ENCODE results near the gene PIM3.

PIM3 gene

DNA sequence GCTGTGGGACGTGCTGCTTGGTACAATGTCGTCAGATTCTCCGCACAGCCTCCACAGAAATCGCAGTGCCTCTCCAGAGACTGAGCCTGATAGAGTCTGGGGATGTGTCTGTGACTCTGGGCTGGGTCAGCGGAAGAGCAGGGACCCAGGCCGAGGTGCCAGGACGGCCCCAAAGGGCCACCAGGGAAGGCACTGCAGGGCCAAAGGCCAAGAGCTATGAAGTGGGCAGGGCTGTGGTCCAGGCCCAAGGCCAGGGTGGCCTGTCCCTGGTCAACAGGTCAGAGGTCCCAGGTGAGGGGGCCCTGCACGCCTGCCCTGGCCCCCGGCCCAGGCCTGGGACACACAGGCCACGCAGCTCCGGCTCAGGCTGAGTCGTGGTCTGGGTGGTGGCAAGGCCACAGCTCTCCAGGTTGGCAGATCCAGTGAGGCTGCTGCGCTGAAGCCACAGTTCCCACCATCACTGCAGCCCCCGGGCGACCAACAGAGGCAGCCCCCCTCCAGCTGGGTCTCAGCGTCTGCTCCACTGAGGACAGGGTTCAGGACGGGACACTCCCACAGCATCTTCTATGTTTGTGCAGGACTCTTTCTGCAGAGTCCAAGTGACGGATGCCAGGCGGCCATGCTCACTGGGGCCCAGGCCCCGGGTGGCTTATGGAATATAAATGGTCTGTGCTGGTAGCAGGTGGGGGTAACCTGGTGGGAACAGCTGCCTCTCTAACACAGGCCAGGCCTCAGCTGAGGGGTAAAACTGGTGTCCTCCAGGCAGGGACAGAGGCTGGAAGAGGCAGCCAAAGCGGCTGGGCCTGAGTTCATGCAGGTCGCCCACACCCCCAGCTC lies 4.8 kb upstream of the PIM3 start:
- no peak for DNase-seq (ENCODE audit: low read depth)
- TF ChIP-seq, protein P1, sequence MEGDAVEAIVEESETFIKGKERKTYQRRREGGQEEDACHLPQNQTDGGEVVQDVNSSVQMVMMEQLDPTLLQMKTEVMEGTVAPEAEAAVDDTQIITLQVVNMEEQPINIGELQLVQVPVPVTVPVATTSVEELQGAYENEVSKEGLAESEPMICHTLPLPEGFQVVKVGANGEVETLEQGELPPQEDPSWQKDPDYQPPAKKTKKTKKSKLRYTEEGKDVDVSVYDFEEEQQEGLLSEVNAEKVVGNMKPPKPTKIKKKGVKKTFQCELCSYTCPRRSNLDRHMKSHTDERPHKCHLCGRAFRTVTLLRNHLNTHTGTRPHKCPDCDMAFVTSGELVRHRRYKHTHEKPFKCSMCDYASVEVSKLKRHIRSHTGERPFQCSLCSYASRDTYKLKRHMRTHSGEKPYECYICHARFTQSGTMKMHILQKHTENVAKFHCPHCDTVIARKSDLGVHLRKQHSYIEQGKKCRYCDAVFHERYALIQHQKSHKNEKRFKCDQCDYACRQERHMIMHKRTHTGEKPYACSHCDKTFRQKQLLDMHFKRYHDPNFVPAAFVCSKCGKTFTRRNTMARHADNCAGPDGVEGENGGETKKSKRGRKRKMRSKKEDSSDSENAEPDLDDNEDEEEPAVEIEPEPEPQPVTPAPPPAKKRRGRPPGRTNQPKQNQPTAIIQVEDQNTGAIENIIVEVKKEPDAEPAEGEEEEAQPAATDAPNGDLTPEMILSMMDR (IDR thresholded peaks at IDR 0.05; ENCODE audit: control insufficient read depth, insufficient read depth, low read depth, low read length, missing control alignments) = no peak
- H3K4me3 ChIP-seq (ENCODE audit: control insufficient read depth, low read depth, low read length) = no peak overlapping the region

DNA sequence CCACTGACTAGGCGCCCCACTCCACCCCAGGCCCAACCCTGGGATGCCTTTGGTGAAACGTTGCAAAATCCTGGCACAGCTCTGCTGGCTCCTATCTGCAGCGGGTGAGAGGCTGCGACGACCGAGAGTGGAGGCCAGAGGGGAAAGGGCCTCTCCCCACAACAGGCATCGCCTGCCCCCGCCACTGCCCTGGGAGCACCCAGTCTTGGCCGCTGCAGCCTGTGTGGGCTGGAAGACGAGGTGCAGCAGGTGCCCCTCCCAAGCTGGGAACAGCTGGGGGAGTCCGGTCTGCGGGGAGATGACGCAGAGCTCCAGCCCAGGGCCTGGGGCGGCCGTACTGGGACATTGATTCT lies 4.2 kb upstream of the PIM3 start:
- TF ChIP-seq, protein P1 (IDR thresholded peaks at IDR 0.05; ENCODE audit: control insufficient read depth, insufficient read depth, low read depth, low read length, missing control alignments) = no peak
- no peak overlapping the region for H3K4me3 ChIP-seq (ENCODE audit: control insufficient read depth, low read depth, low read length)
- no peak for DNase-seq (ENCODE audit: low read depth)

DNA sequence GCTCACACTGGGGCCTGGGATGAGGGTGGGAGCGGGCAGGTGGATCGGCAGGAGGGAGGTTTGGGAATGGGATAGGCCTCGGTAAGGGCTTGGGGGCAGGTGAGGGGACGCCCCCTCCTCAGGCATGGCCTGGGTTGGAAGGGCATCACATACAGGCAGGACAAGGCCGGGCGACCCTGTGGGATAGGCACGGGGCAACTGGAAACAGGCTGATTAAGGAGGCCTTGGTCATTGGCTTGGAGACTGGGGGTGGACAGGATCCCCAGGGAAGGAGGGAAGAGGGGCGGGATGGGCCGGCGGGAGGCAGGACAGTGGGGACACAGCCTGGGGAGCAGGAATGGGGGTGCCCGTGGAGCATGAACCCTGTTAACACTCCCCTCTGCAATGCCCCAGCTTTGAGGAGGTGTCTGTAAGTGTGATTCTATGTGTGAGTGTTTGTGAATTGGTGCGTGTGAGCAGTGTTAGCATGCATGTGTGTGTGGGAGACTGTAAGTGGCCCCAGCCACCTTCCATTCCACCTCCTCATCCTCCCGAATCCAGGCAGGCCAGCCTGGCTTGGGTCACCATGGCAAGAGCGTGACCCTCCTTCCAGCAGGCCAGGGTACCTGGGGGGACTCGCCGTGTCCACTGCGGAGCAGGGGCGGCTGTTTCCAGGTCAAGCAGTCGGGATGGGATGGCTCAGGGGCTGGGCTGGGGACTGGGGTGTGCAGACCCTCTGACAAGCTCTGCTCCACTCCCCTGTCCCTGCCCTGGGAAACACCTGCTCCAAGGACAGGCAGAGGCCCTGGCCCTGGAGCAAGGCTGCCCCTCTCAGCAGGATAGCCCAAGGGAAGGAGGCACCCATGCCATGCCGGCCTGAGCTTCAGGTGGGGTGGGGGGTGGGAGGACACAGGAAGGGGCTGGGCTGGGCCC lies 3.4 kb upstream of the PIM3 start:
- no peak overlapping the region for H3K4me3 ChIP-seq (ENCODE audit: control insufficient read depth, low read depth, low read length)
- TF ChIP-seq, protein P1 (IDR thresholded peaks at IDR 0.05; ENCODE audit: control insufficient read depth, insufficient read depth, low read depth, low read length, missing control alignments) = no peak
- no peak for DNase-seq (ENCODE audit: low read depth)

DNA sequence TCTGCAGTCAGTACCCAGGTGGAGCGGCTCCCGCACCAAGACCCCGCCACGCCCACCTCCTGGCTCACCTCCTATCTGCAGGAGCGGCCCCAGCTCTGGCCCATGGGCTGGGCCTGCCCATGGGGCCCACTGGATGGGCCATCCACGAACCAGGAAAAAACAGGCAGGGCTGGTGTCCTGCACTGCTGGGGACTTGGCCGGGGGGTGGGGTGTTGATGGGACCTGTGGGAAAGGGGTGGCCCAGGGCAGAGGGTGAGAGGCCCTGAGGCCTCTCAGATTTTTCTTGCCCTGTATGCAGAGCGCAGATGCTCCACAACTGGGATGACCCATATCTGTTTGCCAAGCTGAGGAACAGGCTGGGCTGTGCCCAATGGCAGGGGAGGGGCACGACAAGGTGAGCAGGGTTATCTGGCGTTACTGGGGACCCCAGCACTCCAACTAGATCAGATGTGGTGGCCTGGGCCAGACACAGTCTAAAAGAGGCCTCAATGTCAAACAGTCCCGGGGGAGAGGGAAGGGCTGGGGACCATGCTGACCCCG lies 2.7 kb upstream of the PIM3 start:
- DNase-seq (ENCODE audit: low read depth) = no peak
- H3K4me3 ChIP-seq (ENCODE audit: control insufficient read depth, low read depth, low read length) = no peak overlapping the region

DNA sequence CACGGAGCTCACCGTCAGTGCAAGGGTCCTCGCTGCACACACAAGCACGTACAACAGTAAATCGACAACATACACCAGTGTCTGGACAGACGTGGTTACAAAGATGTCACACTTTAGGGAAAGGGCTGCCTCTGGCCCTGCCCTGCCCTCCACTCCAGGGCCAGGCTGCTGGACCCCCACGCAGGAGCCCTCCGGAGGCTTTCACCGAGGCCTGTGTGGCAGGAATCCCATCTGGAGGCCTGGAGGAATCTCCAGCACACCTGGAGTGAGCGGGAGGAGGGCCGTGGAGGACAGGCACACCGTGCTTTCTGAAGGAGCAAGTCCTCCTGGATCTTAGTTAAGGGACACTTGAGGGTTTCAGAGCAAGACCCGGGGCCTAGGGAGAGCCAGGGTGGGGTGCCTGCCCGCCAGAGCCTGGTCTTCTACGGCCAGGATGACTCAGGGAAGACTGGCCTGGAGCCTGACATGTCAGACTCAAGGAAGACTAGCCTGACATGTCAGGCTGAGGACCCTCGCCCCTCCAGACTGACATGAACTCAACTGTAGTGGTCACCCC lies 2.1 kb upstream of the PIM3 start:
- DNase-seq (ENCODE audit: low read depth) = no peak
- TF ChIP-seq, protein P1 (IDR thresholded peaks at IDR 0.05; ENCODE audit: control insufficient read depth, insufficient read depth, low read depth, low read length, missing control alignments) = no peak
- H3K4me3 ChIP-seq (ENCODE audit: control insufficient read depth, low read depth, low read length) = no peak overlapping the region

More for the DNA sequence above, 2.7 kb upstream of the PIM3 start:
- TF ChIP-seq, protein P1 (IDR thresholded peaks at IDR 0.05; ENCODE audit: control insufficient read depth, insufficient read depth, low read depth, low read length, missing control alignments) = no peak

Measured in AG09309 (cell line).